ENCODE results near the gene TMPRSS3. TPM values are rescaled to one million over a fixed set of nuclear protein-coding genes. Genes with fewer than 3 reads are reported as not detected.

TMPRSS3 gene
- total RNA-seq, 1 donor from 2014 or later, result not detected

- no peak for DNase-seq (ENCODE audit: low read depth)
Measured at GRCh38 chr21:42337830-42338728, 57.8 kb downstream of the TMPRSS3 start.

- DNase-seq (ENCODE audit: low read depth), result no peak
Measured at GRCh38 chr21:42337276-42337675, 58.6 kb downstream of the TMPRSS3 start.

GRCh38 chr21:42336054-42336453, 59.8 kb downstream of the TMPRSS3 start:
- no peak for DNase-seq (ENCODE audit: low read depth)

GRCh38 chr21:42332557-42333317, 63.1 kb downstream of the TMPRSS3 start:
- no peak for DNase-seq (ENCODE audit: low read depth)

- DNase-seq (ENCODE audit: low read depth), result no peak
Measured at GRCh38 chr21:42331660-42332059, 64.2 kb downstream of the TMPRSS3 start.

- no peak for DNase-seq (ENCODE audit: low read depth)
Measured at GRCh38 chr21:42330380-42331371, 65.2 kb downstream of the TMPRSS3 start.

- DNase-seq (ENCODE audit: low read depth), result no peak
Measured at GRCh38 chr21:42324896-42325295, 71.0 kb downstream of the TMPRSS3 start.

Other genes with a start within 250 kb of the TMPRSS3 start
- 0.57 and 1.2 TPM in 2 replicates for gene ABCG1, start 176.9 kb downstream of the TMPRSS3 start, total RNA-seq
- 0.83 and 3.1 TPM in 2 replicates for gene TFF3, start 80.6 kb downstream of the TMPRSS3 start, total RNA-seq
- gene TFF2, start 45.1 kb downstream of the TMPRSS3 start, total RNA-seq, result not detected in 2 replicates
- gene TFF1, start 29.5 kb downstream of the TMPRSS3 start, total RNA-seq, result not detected in 2 replicates
- not detected in 2 replicates for gene UBASH3A, start 7.8 kb upstream of the TMPRSS3 start, total RNA-seq
- not detected in 2 replicates for gene RSPH1, start 100.2 kb upstream of the TMPRSS3 start, total RNA-seq
- not detected in 2 replicates for gene SLC37A1, start 117.8 kb upstream of the TMPRSS3 start, total RNA-seq